Activated CD4-positive, alpha-beta T cell treated with anti-CD3 and anti-CD28 coated beads for 36 hours (primary cell): ENCODE measurements around the gene EIF1AD. TPM values are rescaled to one million over a fixed set of nuclear protein-coding genes. Genes with fewer than 3 reads are reported as not detected.

Experiments
- ATAC-seq: fragments of 200-7000 bp; cut with Tn5 transposase; one replicate; pipeline ENCODE4 v1.10.0; 2021; ENCODE audit warnings: mild to moderate bottlenecking, moderate library complexity
- CTCF ChIA-PET: fragments of 350-600 bp; sonication (Branson Sonifier 250); formaldehyde crosslinking; loops from one replicate; lab custom pipeline; 2021; ENCODE audit warnings: antibody characterized with exemption; lab: Charles Lee
- POLR2A ChIA-PET: fragments of 350-600 bp; sonication (Branson Sonifier 250); formaldehyde crosslinking; loops from one replicate; lab custom pipeline; 2021; ENCODE audit warnings: antibody characterized with exemption, inconsistent platforms; lab: Charles Lee
- DNase-seq: peaks from one replicate; pipeline ENCODE4 v3.0.0-alpha.2; 2020
- H3K27ac Mint-ChIP-seq: one replicate; pipeline ENCODE4 v1.8.0; 2021; ENCODE audit warnings: mixed read lengths
- H3K27me3 Mint-ChIP-seq: one replicate; pipeline ENCODE4 v1.8.0; 2021; ENCODE audit warnings: mixed read lengths
- H3K36me3 Mint-ChIP-seq: one replicate; pipeline ENCODE4 v1.8.0; 2021; ENCODE audit warnings: low read depth, mixed read lengths
- H3K4me1 Mint-ChIP-seq: one replicate; pipeline ENCODE4 v1.8.0; 2021; ENCODE audit warnings: mixed read lengths
- H3K4me3 Mint-ChIP-seq: one replicate; pipeline ENCODE4 v1.8.0; 2021; ENCODE audit warnings: mild to moderate bottlenecking, moderate library complexity, mixed read lengths
- H3K9me3 Mint-ChIP-seq: one replicate; pipeline ENCODE4 v1.8.0; 2021; ENCODE audit warnings: low read depth, mixed read lengths
- intact Hi-C, 2 experiments: fragments of 100-400 bp; cut with DNase I in 1 of 2; cut with micrococcal nuclease in 1 of 2; formaldehyde crosslinking; loops; one replicate each; pipeline versions ENCODE4 v1.14.2 to v1.15.1; 2022 to 2024; cut with DNase I, micrococcal nuclease
- total RNA-seq, 2 experiments: library from RNA; stranded (reverse); gene quantifications; one replicate each; pipeline ENCODE4 v1.2.3, GENCODE V29; 2021

Gene EIF1AD
- total RNA-seq, 2 experiments from 2014 or later = 45.1 to 52.2 TPM

DNA sequence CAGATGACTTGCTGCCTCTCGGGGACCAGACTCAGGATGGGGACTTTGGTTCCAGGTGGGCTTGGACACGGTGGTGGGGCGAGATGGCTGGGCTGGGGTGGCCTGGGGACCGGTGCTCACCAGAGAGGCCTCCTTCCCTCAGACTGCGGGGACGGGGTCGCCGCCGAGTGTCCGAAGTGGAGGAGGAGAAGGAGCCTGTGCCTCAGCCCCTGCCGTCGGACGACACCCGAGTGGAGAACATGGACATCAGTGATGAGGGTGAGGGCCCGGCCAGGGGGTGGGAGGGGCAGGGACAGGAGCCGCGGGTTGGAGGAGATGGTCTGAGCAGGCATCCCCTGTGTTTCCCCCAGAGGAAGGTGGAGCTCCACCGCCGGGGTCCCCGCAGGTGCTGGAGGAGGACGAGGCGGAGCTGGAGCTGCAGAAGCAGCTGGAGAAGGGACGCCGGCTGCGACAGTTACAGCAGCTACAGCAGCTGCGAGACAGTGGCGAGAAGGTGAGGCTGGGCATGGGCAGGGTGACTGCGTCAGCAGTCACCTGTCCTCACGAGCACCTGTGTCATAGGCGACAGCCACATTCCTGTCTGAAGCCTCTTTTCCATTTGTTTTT lies 34.5 kb downstream of the EIF1AD start:
- ChIA-PET POLR2A (no interaction called here), CTCF (no interaction called here)
- no peaks in the 10 kb centered on the region for H3K9me3 Mint-ChIP-seq

DNA sequence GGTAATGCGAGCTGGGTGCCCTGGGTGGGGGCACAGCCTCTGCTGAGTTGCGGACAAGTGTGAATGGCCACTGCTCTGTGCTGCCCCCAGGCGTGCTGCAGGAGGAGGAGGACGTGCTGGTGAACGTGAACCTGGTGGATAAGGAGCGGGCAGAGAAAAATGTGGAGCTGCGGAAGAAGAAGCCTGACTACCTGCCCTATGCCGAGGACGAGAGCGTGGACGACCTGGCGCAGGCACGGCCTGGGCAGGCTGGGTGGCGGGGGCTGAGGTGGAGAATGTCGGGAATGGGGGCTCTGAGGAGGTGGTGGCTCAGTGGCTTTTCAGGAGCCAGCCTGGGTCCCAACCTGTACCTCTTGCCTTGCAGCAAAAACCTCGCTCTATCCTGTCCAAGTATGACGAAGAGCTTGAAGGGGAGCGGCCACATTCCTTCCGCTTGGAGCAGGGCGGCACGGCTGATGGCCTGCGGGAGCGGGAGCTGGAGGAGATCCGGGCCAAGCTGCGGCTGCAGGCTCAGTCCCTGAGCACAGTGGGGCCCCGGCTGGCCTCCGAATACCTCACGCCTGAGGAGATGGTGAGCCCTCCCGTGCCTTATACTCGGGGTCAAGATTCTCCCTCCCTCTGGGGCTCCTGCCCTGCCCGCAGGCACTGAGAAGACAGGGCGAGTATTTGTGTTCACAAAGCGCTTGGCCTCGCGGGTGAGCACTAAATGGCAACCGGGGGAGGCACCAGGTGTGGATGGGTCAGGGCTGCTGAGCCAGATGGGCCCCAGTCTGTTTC lies 35.8 kb downstream of the EIF1AD start:
- ATAC-seq (no peak), DNase-seq (no peak)
- intact Hi-C loops = no loop called here
- Mint-ChIP-seq H3K27ac (no peak overlapping the region), H3K4me3 (no peak overlapping the region), H3K9me3 (no peaks in the 10 kb centered on the region), H3K36me3 (peaks cover 52% of the 10 kb centered on the region), H3K27me3 (no peaks in the 10 kb centered on the region), H3K4me1 (peaks cover 20% of the 10 kb centered on the region)
- POLR2A ChIA-PET = no interaction called here
- CTCF ChIA-PET = no interaction called here

More for the DNA sequence above, 34.5 kb downstream of the EIF1AD start:
- Mint-ChIP-seq H3K4me1 (peaks cover 17% of the 10 kb centered on the region), H3K4me3 (no peak overlapping the region), H3K27ac (no peak overlapping the region), H3K27me3 (no peaks in the 10 kb centered on the region), H3K36me3 (peaks cover 51% of the 10 kb centered on the region)
- DNase-seq (no peak), ATAC-seq (no peak)
- intact Hi-C loops = no loop called here

DNA sequence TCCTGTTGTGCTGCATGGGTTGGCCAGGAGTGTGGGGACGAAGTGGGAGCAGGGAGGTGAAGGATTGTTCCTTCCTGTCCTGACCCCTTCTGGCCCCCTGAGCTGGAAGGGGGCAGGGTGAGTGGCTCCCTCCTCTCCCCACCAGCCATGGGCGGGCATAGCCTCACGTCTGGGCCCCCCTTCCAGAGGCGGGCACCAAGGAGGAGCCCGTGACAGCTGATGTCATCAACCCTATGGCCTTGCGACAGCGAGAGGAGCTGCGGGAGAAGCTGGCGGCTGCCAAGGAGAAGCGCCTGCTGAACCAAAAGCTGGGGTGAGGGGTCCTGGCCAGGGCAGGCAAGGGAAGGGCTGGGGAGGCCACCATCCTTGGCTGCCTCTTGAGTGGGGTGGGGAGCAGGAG lies 37.1 kb downstream of the EIF1AD start:
- Mint-ChIP-seq H3K27ac (no peak overlapping the region), H3K9me3 (no peaks in the 10 kb centered on the region), H3K4me3 (no peak overlapping the region), H3K36me3 (peaks cover 47% of the 10 kb centered on the region), H3K4me1 (peaks cover 22% of the 10 kb centered on the region), H3K27me3 (no peaks in the 10 kb centered on the region)
- no peak for DNase-seq
- ATAC-seq = no peak
- ChIA-PET POLR2A (no interaction called here), CTCF (interaction anchor here (1.8 kb wide), 1 partner anchor 80 kb away, joined by 12 read pairs; no protein-coding TSS in a partner anchor)
- intact Hi-C loops = no loop called here

DNA sequence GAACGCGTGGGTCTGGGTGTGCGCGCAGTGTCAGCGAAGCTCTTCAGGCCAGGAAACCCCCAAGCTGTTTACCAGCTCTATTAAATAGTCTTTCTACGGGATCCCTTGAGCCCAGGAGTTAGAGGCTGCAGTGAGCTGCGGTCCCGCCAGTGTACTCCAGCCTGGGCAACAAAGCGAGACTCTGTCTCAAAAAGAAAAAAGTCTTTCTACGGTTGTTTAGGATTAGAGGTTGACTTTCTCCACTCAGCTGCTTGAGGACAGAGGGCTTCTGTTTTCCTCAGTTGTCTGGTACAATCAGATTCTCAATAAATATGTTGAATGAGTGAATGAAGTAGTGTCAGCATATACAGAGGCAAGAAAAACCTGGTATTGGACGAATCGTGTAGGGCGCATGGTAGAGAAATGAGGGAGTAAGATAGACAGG lies 39.8 kb downstream of the EIF1AD start:
- peak overlapping the region; percentile 92 for H3K4me3 Mint-ChIP-seq
- peak overlapping the region; percentile 86 for H3K27ac Mint-ChIP-seq
- ChIA-PET POLR2A (no interaction called here), CTCF (interaction anchor here (1.2 to 3.3 kb wide), 3 partner anchors 40 to 250 kb away, joined by 4 to 19 read pairs (median 7); partner anchors contain the start of genes BANF1, EIF1AD and KAT5)
- ATAC-seq (no peak), DNase-seq (no peak)
- peaks cover 29% of the 10 kb centered on the region for H3K4me1 Mint-ChIP-seq
- H3K36me3 Mint-ChIP-seq = peaks cover 35% of the 10 kb centered on the region
- H3K9me3 Mint-ChIP-seq = no peaks in the 10 kb centered on the region
- H3K27me3 Mint-ChIP-seq = no peaks in the 10 kb centered on the region
- intact Hi-C loops = no loop called here

DNA sequence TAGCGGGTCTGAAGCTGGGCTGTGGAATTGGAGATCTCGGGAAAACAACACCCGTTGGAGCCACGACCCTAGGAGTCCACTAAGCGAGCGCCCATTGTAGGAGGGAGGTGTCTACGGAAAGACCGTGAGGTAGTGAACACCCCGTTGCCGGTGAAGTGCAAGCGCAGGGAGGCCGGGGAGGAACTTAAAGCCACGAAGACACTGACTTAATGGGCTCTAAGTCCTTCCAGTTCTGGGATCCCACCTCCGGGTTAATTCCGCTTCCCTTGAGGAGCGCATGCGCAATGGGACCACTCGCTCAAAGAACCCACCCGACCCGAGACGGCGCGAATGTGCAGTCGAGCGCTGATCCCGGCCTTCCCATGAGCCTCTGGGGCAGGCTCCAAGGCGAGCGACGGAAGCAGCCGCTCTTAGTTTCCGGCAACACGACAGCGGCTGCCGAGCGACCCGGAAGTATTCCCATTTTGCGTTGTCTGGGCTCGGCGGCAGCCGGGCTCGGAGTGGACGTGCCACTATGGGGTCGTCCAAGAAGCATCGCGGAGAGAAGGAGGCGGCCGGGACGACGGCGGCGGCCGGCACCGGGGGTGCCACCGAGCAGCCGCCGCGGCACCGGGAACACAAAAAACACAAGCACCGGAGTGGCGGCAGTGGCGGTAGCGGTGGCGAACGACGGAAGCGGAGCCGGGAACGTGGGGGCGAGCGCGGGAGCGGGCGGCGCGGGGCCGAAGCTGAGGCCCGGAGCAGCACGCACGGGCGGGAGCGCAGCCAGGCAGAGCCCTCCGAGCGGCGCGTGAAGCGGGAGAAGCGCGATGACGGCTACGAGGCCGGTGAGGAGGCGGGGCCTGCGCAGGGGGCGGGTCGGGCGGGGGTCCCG lies 40.5 kb downstream of the EIF1AD start, which contains the start of gene SART1:
Gene SART1, plus strand, starts transcription at position 468 of the 874 bp plus-strand sequence. Its CDS starts 47 bp downstream, at position 515.
- Mint-ChIP-seq H3K4me1 (peaks cover 36% of the 10 kb centered on the region), H3K36me3 (peaks cover 33% of the 10 kb centered on the region), H3K9me3 (no peaks in the 10 kb centered on the region), H3K4me3 (peak within 1 kb of the TSS; percentile 92), H3K27me3 (no peaks in the 10 kb centered on the region), H3K27ac (peak within 1 kb of the TSS; percentile 97)
- ChIA-PET CTCF (interaction anchor here (0.7 to 3.3 kb wide), 6 partner anchors 41 to 380 kb away, joined by 3 to 19 read pairs (median 5); partner anchors contain the start of genes BANF1, EIF1AD, FIBP and KAT5), POLR2A (interaction anchor here (0.6 kb wide), 1 partner anchor 67 kb away, joined by 3 read pairs; no protein-coding TSS in a partner anchor)
- peak; percentile 98 for DNase-seq
- peak; percentile 91 for ATAC-seq
- intact Hi-C loops = loop anchor here (1.0 to 2.0 kb wide), 17 partner anchors 33 to 387 kb away; partner anchors contain the start of genes BANF1 (in 2 of the 2), C11orf68 (in 2 of the 2), DRAP1 (in 2 of the 2) and EIF1AD (in 2 of the 2)

DNA sequence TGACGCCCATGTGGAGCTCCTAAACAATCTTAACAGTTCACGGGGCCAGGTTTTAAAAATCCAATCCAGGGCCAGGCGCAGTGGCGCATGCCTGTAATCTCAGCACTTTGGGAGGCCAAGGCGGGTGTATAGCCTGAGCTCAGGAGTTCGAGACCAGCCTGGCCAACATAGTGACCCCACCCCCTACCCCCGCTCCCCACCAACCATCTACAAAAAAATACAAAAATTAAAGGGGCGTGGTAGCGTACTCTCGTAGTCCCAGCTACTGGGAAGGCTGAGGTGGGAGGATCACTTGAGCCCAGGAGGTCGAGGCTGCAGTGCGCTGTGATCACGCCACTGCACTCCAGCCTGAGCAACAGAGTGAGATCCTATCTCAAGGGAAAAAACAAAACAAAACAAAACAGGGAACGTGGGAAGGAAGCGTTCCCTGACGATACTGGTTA lies 41.1 kb downstream of the EIF1AD start:
- POLR2A ChIA-PET = interaction anchor here (0.6 kb wide), 1 partner anchor 35 kb away, joined by 3 read pairs; no protein-coding TSS in a partner anchor
- Mint-ChIP-seq H3K27ac (peak overlapping the region; percentile 97), H3K27me3 (no peaks in the 10 kb centered on the region), H3K36me3 (peaks cover 31% of the 10 kb centered on the region), H3K4me3 (peak overlapping the region; percentile 92), H3K9me3 (no peaks in the 10 kb centered on the region), H3K4me1 (peaks cover 39% of the 10 kb centered on the region)
- intact Hi-C loops = loop anchor here (1.0 to 2.0 kb wide), 17 partner anchors 32 to 387 kb away; partner anchors contain the start of genes BANF1 (in 2 of the 2), C11orf68 (in 2 of the 2), DRAP1 (in 2 of the 2) and EIF1AD (in 2 of the 2)
- peak; percentile 9 for ATAC-seq
- CTCF ChIA-PET = interaction anchor here (0.7 to 3.3 kb wide), 4 partner anchors 73 to 380 kb away, joined by 3 to 19 read pairs (median 5); partner anchors contain the start of genes FIBP and MUS81
- no peak for DNase-seq

DNA sequence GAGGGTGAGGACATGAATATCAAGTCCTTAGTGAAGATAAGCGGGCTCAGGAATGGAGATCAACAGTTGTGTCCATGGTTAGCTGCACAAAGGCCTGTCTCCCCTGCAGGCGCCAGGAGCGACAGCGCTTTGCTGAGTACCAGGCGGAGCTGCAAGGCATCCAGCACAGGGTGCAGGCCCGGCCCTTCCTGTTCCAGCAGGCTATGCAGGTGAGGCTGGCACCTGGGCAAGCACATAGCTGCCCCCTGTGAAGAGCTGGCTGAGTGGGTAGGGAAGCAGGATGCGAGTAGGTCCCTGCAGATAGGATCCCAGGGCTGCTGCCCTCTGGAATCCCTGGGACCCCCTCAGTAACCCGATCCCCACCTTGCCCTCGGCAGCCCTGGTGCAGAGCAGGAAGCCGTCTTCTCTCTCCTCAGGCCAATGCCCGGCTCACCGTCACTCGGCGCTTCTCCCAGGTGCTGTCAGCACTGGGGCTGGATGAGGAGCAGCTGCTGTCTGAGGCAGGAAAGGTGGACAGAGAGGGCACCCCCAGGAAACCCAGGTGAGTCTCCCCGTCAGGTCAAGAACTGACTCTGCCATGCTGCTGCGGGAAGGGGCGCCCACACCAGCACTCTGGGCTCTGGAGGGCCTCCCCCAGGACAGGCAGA lies 43.1 kb downstream of the EIF1AD start:
- ATAC-seq (no peak), DNase-seq (no peak)
- Mint-ChIP-seq H3K27me3 (no peaks in the 10 kb centered on the region), H3K9me3 (no peaks in the 10 kb centered on the region), H3K27ac (no peak overlapping the region), H3K4me3 (no peak overlapping the region), H3K4me1 (peaks cover 37% of the 10 kb centered on the region), H3K36me3 (peaks cover 16% of the 10 kb centered on the region)
- ChIA-PET CTCF (interaction anchor here (0.6 to 1.1 kb wide), 4 partner anchors 21 to 300 kb away, joined by 3 to 4 read pairs (median 4); partner anchors contain the start of gene MUS81), POLR2A (interaction anchor here (0.6 to 1.5 kb wide), 3 partner anchors 107 to 903 kb away, joined by 3 read pairs; no protein-coding TSS in a partner anchor)
- intact Hi-C loops = no loop called here

DNA sequence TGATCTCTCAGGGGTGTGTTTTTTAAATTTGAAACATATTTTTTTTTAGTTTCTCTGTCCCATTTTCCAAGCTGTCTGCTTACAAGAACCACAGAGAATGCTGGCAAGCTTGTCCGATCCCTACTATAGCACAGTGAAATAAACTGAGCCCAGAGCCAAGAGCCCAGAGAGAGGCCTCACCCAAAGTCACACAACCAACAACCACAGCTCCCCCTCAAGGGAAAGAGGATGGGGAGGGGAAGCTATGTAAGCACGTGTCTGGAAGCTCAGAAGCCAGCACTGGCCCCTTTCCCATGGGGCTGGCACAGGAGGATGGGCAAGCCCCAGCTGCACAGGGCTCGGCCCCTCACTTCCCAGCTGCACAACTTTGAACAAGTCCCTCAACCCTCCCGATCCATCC lies 43.7 kb downstream of the EIF1AD start:
- Mint-ChIP-seq H3K27ac (no peak overlapping the region), H3K36me3 (peaks cover 12% of the 10 kb centered on the region), H3K4me1 (peaks cover 31% of the 10 kb centered on the region), H3K4me3 (no peak overlapping the region), H3K9me3 (no peaks in the 10 kb centered on the region), H3K27me3 (no peaks in the 10 kb centered on the region)
- intact Hi-C loops = no loop called here
- no peak for DNase-seq
- no peak for ATAC-seq
- ChIA-PET CTCF (interaction anchor here (0.6 to 1.1 kb wide), 5 partner anchors 21 to 300 kb away, joined by 3 to 4 read pairs (median 3); partner anchors contain the start of genes CCDC85B and MUS81), POLR2A (interaction anchor here (0.6 to 1.5 kb wide), 3 partner anchors 107 to 902 kb away, joined by 3 read pairs; no protein-coding TSS in a partner anchor)

DNA sequence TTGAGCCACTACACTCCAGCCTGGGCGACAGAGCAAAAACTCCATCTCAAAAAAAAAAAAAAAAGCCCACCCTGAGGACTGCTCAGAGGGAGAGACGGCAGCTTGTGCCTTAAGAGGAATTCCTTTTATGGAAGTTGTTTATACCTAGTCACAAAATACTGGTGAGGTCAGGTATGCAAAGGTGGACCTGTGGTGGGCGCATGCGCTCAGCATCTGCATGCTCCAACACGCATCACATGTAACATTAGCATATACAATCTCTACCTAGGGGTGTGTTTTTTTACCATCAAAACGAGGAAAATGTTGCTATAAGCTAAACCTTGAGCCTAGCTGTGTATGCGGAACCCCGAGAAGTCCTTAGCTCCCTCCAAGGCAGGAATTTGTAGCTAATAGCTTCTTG lies 47.2 kb downstream of the EIF1AD start:
- Mint-ChIP-seq H3K4me3 (no peak overlapping the region), H3K9me3 (no peaks in the 10 kb centered on the region), H3K27me3 (no peaks in the 10 kb centered on the region), H3K4me1 (peaks cover 17% of the 10 kb centered on the region), H3K36me3 (no peaks in the 10 kb centered on the region), H3K27ac (no peak overlapping the region)
- ChIA-PET POLR2A (no interaction called here), CTCF (interaction anchor here (0.6 kb wide), 1 partner anchor 27 kb away, joined by 3 read pairs; no protein-coding TSS in a partner anchor)
- intact Hi-C loops = no loop called here
- DNase-seq = no peak
- ATAC-seq = no peak

DNA sequence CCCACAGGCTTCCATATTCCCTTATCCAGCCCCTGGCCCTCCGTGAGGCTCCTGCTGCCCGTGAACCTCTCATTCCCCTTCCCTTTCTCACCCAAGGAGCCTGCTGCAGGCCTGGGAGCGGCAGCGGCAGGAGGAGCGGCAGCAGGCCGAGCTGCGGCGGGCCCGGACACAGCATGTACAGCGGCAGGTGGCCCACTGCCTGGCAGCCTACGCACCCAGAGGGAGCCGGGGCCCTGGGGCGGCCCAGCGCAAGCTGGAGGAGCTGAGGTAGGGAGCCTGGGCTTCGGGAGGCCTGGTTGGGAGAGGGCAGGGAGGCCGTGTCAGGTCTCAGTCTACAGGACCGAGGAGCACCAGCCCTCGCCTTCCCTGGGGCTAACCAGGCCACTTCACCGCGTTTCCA lies 48.5 kb downstream of the EIF1AD start:
- H3K4me1 Mint-ChIP-seq = peaks cover 17% of the 10 kb centered on the region
- no peaks in the 10 kb centered on the region for H3K9me3 Mint-ChIP-seq
- no peak for DNase-seq
- no peak for ATAC-seq
- no peak overlapping the region for H3K4me3 Mint-ChIP-seq
- CTCF ChIA-PET = no interaction called here
- POLR2A ChIA-PET = no interaction called here
- intact Hi-C loops = no loop called here
- no peaks in the 10 kb centered on the region for H3K27me3 Mint-ChIP-seq
- no peak overlapping the region for H3K27ac Mint-ChIP-seq
- H3K36me3 Mint-ChIP-seq = no peaks in the 10 kb centered on the region
